Fibroblast of skin of scalp (primary cell): ENCODE measurements around the gene ZNF534. TPM values are rescaled to one million over a fixed set of nuclear protein-coding genes. Genes with fewer than 3 reads are reported as not detected.
"Not testable (repeated sequence)": the region's sequence is repeated elsewhere in the genome, so short reads cannot be mapped to it uniquely, and the experiment has no call there.

Source experiments
- DNase-seq: peaks from one replicate; pipeline ENCODE4 v3.0.0-alpha.2; 2013
- polyA plus RNA-seq, 2 experiments: library from polyadenylated mRNA; unstranded; fragments of 120-200 nt; gene quantifications; one replicate each; pipeline ENCODE4 v1.2.1, GENCODE V29; 2013; ENCODE audit not compliant: insufficient read length in 2 of 2

ZNF534 gene
- 0.16 TPM for polyA plus RNA-seq (2013, experiment 1 of 2; ENCODE audit: insufficient read length)
- polyA plus RNA-seq (2013, experiment 2 of 2; ENCODE audit: insufficient read length) = 0.20 TPM

- no peak for DNase-seq
Observed at GRCh38 chr19:52428937-52429336, at the start of gene ZNF534. TSS of gene ZNF534 (plus strand) at chr19:52429148. CDS start at chr19:52431475, 2,327 bp downstream.

GRCh38 chr19:52391135-52391534 is 37.8 kb upstream of the ZNF534 start:
- no peak for DNase-seq

- DNase-seq = peak; percentile 96
Observed at GRCh38 chr19:52397310-52398080, 31.5 kb upstream of the ZNF534 start, which contains the start of gene ZNF528. TSS of gene ZNF528 (plus strand) at chr19:52397849. CDS start at chr19:52402014, 4,165 bp downstream.

GRCh38 chr19:52398081-52398441 is 30.9 kb upstream of the ZNF534 start:
- DNase-seq = peak; percentile 11

- DNase-seq = no peak
Observed at GRCh38 chr19:52410276-52410675, 18.7 kb upstream of the ZNF534 start.

- no peak for DNase-seq
Observed at GRCh38 chr19:52415711-52416110, 13.2 kb upstream of the ZNF534 start.

GRCh38 chr19:52442179-52442578 is 13.2 kb downstream of the ZNF534 start:
- DNase-seq = no peak

GRCh38 chr19:52444506-52444905 is 15.6 kb downstream of the ZNF534 start:
- no peak for DNase-seq

GRCh38 chr19:52451241-52451640 is 22.3 kb downstream of the ZNF534 start:
- DNase-seq = no peak

GRCh38 chr19:52453324-52454094 is 24.6 kb downstream of the ZNF534 start, which contains the start of gene ZNF578:
TSS of gene ZNF578 (plus strand) at chr19:52453553. CDS start at chr19:52501846, 48,293 bp downstream.
- peak; percentile 89 for DNase-seq

- no peak for DNase-seq
Observed at GRCh38 chr19:52464798-52465470, 36.0 kb downstream of the ZNF534 start.

GRCh38 chr19:52473655-52474350 is 44.9 kb downstream of the ZNF534 start:
- DNase-seq = no peak

- DNase-seq = no peak
Observed at GRCh38 chr19:52474351-52475127, 45.6 kb downstream of the ZNF534 start.

GRCh38 chr19:52484111-52484743 is 55.3 kb downstream of the ZNF534 start:
- DNase-seq = not testable (repeated sequence)

- DNase-seq = not testable (repeated sequence)
Observed at GRCh38 chr19:52485064-52485463, 56.1 kb downstream of the ZNF534 start.

- not testable (repeated sequence) for DNase-seq
Observed at GRCh38 chr19:52485561-52486240, 56.8 kb downstream of the ZNF534 start.

GRCh38 chr19:52492201-52492993 is 63.4 kb downstream of the ZNF534 start:
- no peak for DNase-seq

- DNase-seq = no peak
Observed at GRCh38 chr19:52492994-52493470, 64.1 kb downstream of the ZNF534 start.

- DNase-seq = no peak
Observed at GRCh38 chr19:52494518-52494917, 65.6 kb downstream of the ZNF534 start.
